ENCODE results near the gene PLCB1.
"Not testable (repeated sequence)": the region's sequence is repeated elsewhere in the genome, so short reads cannot be mapped to it uniquely, and the experiment has no call there.

The PLCB1 gene

DNA sequence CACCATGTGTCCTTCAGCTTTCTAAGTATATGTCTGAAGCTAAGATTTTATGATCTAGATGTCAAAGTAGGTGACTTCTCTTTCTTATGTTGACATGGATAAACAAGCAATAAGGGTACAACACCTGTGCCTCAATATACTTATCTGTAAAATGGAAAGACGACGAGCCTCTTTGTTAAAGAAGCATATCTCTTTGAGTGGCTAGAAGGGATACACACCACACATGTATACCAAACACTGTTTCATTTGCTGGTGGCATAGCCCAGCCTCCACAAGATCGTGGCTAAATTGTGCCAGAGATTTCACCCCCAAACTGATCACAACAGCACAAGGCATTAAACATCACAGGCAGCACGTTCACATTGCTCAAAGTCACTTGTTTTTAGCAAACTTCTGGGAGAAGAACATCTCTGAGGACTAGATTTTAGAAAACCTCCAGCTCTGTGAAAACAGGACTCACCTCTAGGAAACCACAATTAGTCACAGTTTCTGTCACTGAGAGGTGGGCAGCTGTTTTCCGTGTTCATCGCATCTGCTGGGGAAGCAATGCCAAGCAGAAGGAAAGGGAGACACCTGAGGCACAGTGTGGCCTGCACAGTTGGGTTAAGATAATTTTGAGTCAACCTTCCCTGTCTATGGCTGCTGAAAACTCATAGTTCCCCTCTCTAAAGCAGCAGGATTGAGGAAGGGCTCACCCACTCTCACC lies 673.8 kb downstream of the PLCB1 start:
- no peak for DNase-seq

DNA sequence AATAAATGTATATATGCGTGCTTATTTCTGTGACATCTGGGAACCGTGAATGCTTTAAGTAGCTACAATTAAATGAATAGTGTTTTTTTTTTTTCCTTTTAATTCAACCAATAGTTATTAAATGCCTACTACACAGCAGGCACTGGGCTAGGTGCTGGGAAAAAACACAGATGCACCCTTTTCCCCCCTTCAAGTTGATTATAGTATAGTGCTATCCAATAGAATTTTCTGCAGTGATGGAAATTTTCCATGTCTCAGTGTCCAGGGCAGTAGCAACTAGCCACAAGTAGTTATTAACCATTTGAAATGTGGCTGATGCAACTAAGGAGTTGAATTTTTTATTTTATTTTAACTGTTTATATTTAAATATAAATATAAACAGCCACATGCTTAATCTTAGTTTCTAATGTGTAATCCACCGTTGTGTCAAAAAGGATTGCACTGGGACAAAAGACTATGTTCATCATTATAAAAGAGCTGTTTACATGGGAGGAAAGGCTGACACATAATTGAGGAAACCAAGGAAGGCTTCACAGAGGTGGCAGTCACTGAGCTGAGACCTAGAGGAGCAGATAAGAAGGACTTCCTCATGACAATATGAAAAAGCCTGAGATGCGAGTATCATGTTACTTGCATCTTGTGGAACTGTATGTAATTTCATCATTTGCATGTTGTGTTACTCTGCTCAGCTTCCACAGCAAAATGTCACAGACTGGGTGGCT lies 675.6 kb downstream of the PLCB1 start:
- no peak for DNase-seq

DNA sequence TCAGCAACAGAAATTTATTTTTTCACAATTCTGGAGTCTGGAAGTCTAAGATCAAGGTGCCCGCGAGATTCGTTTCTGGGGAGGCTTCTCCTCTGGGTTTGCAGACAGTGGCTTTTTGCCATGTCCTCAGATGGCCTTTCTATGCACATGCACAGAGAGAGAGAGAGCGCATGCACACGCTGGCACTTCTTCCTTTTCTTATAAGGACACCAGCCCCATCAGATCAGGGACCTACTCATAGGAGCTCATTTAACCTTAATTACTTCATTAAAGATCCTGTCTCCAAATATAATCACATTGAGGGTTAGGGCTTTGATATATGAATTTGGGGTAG lies 676.1 kb downstream of the PLCB1 start:
- DNase-seq: no peak

DNA sequence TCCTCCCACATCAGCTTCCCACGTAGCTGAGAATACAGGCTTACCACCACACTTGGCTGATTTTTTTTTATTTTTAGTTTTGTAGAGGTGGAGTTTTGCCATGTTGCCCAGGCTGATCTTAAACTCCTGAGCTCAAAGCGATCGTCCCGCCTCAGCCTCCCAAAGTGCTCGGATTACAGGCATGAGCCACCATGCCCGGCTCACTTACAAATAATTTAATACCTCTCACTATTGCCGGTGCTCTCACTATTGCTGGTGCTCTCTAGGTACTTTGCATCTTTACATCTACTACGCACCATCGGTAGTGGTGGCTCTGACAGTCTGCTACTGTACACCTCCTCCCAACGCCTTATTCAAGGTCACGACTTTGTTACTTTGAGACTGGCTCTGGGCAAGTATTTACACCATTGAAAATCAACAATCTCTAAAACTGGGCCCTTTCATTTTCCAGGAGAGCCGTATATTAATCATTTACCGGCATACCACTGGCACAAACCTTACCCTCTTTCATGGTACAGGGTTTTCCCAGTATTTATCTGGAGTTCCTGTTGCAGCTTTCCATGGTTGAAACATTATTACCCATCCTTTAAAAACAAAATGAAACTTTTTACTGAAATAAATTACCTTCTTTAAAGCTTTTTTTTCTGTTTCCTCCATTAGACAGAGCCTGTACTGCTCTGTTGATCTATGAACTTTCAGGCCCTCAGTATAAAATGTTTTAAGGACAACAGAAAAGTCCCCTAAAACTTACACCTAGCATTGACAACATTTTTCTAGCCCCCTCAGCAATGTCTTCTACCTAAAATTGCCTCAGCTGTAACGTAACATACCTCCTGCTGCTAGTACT lies 677.3 kb downstream of the PLCB1 start:
- no peak for DNase-seq

DNA sequence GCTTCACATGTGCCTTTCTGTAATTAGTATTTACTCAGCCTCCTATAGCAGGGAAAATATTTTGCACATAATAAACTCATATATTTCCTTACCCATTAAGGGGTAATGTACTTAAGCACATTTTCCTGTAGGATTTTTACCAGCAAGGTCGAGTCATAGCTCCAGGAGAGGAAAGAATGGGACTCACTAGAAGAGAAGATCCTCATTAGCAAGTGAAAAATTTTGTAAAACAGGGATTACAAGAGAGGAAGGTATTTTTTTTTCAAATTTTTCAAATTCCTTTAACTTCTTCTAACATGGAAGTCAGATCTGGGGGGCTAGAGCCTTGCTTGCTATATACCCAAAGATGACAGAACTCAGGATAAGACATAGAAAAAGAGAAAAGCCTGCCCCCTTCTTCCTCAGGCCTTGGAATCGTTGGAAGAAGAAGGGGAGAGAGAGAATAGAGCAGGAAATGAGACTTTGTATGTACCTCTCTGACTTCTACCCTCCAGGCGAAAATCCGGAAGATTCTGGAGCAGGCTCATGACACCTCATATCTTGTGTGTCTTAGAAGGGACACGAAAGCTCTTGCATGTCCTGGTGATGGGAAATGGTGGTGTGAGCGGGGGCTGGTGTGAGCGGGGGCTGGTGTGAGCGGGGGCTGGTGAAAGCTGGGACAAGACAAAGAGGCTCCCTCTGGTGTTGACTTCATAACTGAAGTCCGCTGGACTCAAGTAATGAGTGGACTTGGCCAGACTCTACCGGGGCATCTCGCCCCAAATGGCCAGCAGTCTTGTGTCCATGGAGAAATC lies 679.9 kb downstream of the PLCB1 start:
- DNase-seq: no peak

DNA sequence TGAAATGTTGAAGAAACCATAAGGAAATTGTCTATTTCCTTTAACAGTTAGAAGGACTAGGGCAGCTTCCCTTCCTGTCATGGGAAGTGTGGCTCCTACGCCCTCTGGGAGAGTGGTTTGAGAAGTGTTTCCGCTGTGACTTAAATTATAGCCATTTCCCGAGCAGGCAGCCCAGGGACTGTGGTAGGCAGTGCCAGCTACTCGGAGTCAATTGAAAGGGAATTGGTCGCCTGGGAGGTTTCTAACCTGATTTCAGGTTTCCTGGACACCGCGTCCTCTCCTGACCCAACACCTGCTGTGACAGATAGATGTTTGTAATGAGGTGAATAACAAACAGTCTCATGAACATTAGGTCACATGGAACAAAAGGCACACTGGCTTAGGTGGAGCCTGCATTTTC lies 680.8 kb downstream of the PLCB1 start:
- no peak for DNase-seq

DNA sequence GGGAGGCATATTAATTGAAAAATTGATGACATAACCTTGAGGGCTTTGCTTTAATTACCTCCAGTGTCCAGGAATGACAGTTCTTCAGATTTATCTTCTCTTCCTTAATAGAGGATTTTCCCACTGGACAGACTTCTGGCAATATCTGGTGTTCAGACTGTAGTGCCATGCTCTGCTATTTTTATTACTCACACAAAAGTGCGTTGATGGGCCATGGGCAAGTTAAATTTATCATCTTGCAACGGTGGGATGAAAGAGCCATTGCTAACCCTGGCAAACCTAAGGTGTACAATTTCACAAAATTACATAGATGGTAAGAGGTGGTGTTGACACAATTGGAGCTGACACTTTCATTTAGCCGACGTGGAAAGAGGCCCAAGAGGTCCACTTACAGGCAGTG lies 683.1 kb downstream of the PLCB1 start:
- DNase-seq: no peak

DNA sequence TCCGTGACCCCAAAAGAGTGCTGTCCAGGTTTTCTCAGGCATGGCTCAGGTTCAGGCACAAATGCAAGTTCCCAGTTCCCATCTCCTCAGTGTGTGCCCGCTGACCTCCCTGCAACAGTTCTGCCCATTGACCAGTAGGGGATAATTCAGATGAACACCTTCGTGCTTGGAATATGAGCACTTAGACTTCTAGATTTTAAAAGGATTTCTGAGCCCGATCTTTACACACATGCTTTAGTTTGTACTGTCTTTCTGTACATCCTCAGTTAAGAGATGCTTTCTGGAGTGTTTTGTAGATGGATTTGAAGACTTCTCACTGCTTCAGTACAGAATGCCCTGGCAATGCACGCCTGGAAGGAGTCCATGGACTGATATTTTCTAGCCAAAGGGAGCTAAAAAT lies 697.2 kb downstream of the PLCB1 start:
- no peak for DNase-seq

DNA sequence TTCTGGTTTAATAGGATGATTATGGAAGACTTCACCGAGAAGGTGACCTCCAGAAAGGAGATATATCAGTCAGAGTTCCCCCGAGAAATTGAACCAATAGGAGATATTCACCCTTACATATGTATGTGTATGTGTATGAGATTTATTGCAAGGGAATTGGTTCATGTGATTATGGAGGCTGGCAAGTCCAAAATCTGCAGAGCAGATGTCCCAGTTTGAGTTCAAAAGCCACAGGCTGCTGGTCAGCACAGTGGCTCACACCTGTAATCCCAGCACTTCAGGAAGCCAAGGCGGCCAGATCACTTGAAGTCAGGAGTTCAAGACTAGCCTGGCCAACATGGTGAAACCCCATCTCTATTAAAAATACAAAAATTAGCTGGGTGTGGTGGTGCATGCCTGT lies 702.2 kb downstream of the PLCB1 start:
- not testable (repeated sequence) for DNase-seq

DNA sequence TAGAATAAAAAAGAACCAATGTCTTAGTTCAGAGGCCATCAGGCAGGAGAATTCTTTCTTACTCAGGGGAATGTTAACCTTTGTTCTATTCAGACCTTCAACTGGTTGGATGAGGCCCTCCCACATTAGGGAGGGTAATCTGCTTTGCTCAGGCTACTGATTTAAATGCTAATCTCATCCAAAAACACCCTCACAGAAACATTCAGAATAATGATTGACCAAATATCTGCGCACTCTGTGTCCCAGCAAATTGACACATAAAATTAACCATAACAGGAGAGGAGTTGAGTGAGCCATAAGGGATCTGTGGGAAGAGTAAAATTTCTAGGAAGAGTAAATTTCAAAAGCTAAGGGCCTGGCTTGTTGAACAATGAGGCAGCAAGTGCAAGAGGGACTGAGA lies 702.8 kb downstream of the PLCB1 start:
- DNase-seq: no peak

DNA sequence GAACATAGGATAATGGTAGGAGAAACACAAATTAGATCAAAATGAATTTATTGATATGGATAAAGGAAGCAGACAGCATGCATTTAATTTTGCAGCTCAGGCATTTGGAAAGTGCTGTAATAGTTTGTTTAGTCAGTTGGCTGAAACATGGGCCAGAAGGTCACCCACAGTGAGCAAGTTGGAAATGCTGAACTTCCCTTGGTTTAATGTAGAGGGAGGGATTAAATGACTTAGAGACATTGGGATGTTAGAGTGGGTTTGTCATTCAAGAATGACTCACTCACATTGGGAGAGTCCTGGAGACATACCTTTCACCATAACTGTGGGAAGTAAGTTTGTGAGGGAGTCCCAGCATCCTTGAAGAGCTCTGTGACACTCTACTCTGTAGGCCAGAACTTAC lies 705.3 kb downstream of the PLCB1 start:
- DNase-seq: no peak

DNA sequence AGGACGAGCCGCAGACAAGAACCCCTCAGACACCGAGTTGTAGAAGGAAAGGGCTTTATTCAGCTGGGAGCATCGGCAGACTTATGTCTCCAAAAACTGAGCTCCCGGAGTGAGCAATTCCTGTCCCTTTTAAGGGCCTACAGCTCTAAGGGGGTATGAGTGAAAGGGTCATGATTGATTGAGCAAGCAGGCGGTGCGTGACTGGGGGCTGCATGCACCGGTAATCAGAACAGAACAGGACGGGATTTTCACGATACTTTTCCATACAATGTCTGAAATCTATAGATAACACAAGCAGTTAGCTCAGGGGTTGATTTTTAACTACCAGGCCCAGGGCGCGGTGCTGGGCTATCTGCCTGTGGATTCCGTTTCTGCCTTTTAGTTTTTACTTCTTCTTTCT lies 710.5 kb downstream of the PLCB1 start:
- DNase-seq: no peak

DNA sequence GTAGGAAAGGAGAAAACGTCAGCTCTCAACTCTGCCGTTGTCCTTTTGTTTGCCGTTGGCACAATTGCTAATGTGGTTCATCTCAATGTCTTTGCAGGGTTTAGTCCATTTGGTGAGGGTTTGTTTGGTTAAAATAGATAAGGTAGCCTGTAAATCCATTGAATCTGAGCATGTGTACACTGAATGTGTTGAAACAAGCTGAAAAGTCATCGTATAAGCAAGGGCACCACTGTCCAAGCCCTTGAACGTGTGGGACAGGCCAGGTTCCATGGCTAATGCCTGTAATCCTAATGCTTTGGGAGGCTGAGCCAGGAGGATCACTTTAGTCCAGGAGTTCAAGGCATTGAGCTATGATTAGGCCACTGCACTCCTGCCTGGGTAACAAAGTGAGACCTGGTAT lies 712.1 kb downstream of the PLCB1 start:
- DNase-seq: no peak

DNA sequence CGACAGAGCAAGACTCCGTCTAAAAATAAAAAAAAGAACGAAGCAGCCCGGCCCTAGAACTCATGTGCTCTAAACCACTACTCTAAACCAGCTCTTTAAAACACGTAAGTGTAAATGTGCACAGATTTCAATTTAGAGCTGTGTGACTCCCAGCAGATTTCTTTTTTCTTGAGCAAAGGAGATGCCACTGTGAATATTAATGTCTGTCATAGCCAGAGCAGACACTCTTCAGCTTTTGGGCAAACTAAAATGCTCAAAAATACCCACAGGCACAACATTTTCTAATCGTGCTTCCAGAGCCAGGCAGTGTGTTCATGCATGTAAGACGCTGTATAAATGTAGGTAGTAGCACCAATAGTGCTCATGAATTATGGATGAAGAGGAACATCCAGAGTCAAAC lies 717.9 kb downstream of the PLCB1 start:
- DNase-seq: no peak

DNA sequence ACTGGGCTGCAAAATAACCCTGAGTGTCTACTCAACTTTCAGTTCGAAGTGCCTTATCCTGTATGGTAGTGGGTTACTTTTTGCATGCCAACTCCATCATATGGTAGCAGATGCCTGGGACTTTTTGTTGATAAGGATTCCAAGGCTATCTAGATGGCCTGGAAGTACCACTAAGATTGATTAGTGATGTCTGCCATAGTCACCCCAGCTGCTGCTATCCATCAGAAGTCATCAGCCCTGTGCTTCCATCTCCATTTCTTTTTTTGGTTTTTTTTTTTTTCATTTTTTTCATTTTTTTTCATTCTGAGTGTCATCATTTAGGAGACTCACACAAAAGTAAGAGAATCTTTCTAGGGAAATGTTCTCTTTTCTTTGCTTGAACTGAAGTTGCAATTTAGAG lies 719.4 kb downstream of the PLCB1 start:
- no peak for DNase-seq

DNA sequence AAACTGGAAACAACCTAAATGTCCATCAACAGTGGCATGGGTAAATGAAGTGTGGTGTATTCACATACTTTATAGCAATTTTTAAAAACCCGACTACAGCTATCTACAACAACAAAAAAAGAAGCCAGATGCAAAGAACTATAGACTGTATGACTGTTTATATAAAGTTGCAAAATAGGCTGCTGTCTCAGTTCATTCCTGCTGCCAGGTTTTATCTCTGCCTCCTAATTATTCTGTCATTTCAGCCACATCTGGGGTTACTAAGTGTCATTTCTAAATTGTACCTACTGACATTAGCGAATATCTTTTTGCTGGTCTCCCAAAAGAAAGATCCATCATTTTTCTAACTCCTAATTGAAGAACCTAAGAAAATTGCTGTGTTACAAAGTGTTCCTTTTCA lies 719.9 kb downstream of the PLCB1 start:
- not testable (repeated sequence) for DNase-seq

DNA sequence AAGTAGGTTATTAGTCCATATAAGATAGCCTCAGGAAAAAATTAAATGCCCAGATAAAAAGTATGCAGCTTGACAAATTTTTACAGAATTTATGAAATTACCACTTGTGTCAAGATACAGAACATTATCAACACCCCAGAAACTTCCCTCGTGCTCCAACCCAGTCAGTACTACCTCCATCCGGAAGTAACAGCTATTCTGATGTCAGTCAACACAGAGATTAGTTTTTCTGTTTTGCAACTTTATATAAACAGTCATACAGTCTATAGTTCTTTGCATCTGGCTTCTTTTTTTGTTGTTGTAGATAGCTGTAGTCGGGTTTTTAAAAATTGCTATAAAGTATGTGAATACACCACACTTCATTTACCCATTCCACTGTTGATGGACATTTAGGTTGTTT lies 721.1 kb downstream of the PLCB1 start:
- DNase-seq: not testable (repeated sequence)

DNA sequence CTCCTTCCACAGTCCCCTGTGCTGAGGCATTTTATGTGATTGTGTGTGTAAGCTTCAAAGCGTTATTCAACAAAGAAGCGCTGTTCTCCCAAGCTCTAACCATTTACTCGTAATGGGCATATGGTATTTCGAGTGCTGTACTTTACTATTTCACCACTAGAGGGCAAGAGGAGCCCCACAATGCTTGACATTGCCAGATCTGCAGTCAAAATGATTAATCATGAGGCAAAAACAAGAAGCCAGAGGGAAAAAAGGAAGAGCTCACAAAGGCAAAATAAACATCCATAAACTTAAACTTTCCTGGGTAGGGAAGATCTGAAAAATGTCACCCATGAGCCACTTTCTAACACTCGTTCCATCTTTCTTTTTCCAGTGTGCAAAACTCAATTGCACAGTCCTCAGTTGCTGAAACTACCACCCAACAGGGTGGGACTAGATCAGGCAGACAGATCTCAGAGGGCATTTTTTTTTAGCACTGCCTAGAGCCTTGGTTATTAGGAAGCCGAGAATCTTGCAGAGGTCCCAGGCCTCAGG lies 721.8 kb downstream of the PLCB1 start:
- no peak for DNase-seq

DNA sequence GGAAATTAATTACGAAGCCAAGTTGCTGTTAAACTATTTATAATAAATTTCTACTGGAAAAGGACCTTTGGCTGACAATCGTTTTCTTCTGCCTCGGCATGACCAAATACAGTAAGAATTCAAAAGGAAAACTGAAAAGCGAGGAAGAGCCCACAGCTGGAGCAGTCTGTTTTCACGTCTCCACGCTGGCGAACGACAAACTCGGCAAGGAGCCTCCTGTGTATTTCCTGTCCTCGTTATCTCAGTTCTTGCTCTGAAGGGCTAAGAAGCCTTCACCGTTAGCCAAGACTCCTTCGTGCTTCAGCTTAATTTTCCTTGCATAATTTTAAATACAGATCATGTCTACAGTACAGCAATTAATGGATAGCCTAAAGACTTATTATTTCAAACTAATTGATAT lies 722.5 kb downstream of the PLCB1 start:
- no peak for DNase-seq

DNA sequence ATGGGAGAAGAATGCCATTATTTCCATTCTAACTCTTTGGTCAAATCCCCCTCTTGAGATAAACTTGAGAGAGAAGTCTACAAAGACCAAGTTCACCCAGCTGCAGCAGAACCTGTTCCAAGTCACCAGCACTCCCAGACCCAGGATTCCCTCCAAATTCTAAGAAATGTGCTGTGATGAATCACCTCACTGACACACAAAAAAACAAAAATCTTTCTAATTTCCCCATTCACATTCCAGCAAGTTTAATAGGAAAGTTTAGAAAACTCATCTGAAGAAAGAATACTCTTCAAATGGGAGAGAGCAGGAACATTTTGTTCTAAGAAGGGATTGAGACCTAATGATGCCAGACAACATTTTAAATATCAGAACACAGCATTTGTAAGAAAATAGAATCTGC lies 723.2 kb downstream of the PLCB1 start:
- no peak for DNase-seq

DNA sequence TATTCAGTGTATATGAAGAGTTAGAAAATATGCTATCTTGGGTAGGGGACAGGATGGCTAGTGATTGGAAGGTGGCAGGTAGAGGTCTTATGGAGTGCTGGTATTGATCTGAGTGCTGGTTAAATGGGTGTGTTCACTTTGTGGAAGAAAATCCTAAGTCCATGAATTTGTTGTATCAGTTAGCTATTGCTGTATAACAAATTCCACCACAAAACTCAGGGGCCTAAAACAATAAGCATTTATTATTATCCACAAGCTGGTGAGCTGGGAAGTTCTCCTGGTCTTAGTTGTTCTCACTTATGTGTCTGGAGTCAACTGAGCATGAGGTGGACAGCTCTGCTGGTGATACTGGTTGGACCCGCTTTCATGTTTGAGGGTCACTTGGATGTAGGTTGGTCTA lies 724.6 kb downstream of the PLCB1 start:
- no peak for DNase-seq

DNA sequence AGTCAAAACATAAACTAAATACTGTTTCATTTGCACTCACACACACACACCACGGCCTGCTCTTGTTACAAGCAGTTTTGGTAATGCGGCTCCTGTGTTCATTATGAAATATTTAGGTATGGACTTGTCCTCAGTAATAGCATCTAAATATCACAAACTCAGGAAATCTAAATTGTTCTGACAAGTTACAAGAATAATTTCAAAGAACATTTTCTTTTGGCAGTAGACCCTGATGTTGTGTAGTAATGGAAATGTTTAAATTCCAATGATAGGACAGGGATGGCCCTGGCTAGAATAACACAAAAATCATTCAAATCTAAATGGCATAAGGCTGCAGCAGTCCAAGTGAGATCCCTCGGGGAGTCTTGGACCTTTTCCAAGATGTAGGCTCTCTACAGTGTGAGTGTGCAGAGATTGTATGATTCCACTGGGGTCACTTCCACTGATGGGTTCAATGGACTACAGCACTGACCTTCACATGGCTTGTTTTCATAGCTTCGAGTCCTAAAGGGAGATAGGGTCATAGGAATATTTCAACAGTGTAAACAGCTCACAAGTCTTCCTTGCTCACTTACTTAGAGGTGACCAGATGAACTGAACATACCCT lies 726.2 kb downstream of the PLCB1 start:
- no peak for DNase-seq
